GM13976 (cell line): ENCODE results near the gene NUDT4.

ENCODE experiments used
- DNase-seq: peaks from one replicate; pipeline ENCODE4 v3.0.0; 2012; ENCODE audit warnings: low spot score
- CTCF ChIP-seq: IDR thresholded peaks from 2 replicates; pipeline ENCODE4 v1.5.1; 2012; ENCODE audit warnings: borderline replicate concordance, mild to moderate bottlenecking; ENCODE audit not compliant: insufficient read depth; ENCODE audit errors: extremely low read depth, missing control alignments, control extremely low read depth
- in situ Hi-C: fragments of 300-500 bp; cut with MboI; formaldehyde crosslinking; loops from one replicate; pipeline ENCODE4 v1.12.0; 2022; ENCODE audit warnings: low sequenced_read_pairs, mixed read lengths, inconsistent platforms; ENCODE audit not compliant: unreplicated experiment

The NUDT4 gene

GRCh38 chr12:93441081-93441616, 63.4 kb downstream of the NUDT4 start:
- peak; percentile 44 for DNase-seq
- in situ Hi-C loops = no loop called here
- TF ChIP-seq CTCF = no peak

- in situ Hi-C loops = no loop called here
- DNase-seq = peak; percentile 94
- TF ChIP-seq CTCF = no peak
These were observed 64.1 kb downstream of the NUDT4 start, which contains the start of gene UBE2N for GRCh38 chr12:93441617-93442410. Gene UBE2N (minus strand): TSS chr12:93441947. CDS start chr12:93441884, 63 bp downstream.

- TF ChIP-seq CTCF = no peak
- in situ Hi-C loops = no loop called here
- DNase-seq = no peak
These were observed 65.0 kb downstream of the NUDT4 start for GRCh38 chr12:93442411-93443340.

GRCh38 chr12:93443576-93443975, 65.9 kb downstream of the NUDT4 start:
- DNase-seq = no peak
- no peak for TF ChIP-seq CTCF
- in situ Hi-C loops = no loop called here

GRCh38 chr12:93447555-93448290, 70.0 kb downstream of the NUDT4 start:
- DNase-seq = peak; percentile 41
- in situ Hi-C loops = no loop called here

More at GRCh38 chr12:93447555-93448290, 70.0 kb downstream of the NUDT4 start:
- TF ChIP-seq CTCF = no peak
